Mesenchymal stem cell (in vitro differentiated cells and primary cell): ENCODE data around the gene PRKG2.

ENCODE experiments used
- DNase-seq: peaks from one replicate; pipeline ENCODE4 v3.0.0-alpha.2; 2013
- H2AFZ ChIP-seq: one replicate; pipeline ENCODE4 v1.6.1; 2013; ENCODE audit warnings: low read depth, mild to moderate bottlenecking, control low read depth, inconsistent platforms, low read length, moderate library complexity
- H2AK5ac ChIP-seq: 2 replicates; pipeline ENCODE4 v1.6.1; 2013; ENCODE audit warnings: low read length, moderate library complexity, mild to moderate bottlenecking, inconsistent platforms; ENCODE audit not compliant: severe bottlenecking
- H2BK120ac ChIP-seq: one replicate; pipeline ENCODE4 v1.6.1; 2013; ENCODE audit warnings: low read depth, mild to moderate bottlenecking, inconsistent platforms, low read length, moderate library complexity
- H2BK12ac ChIP-seq, 2 experiments: one replicate each; pipeline ENCODE4 v1.6.1; 2013; ENCODE audit warnings: inconsistent platforms in 2 of 2, low read length in 2 of 2, mild to moderate bottlenecking in 2 of 2, moderate library complexity in 2 of 2, control low read depth in 1 of 2
- H2BK15ac ChIP-seq: one replicate; pipeline ENCODE4 v1.6.1; 2013; ENCODE audit warnings: mild to moderate bottlenecking, low read depth, inconsistent platforms; ENCODE audit not compliant: poor library complexity, severe bottlenecking
- H2BK5ac ChIP-seq: 2 replicates; pipeline ENCODE4 v1.6.1; 2013; ENCODE audit warnings: low read depth, mild to moderate bottlenecking, low read length, control low read depth, inconsistent platforms; ENCODE audit not compliant: poor library complexity, severe bottlenecking
- H3K14ac ChIP-seq, 2 experiments: one replicate each; pipeline ENCODE4 v1.6.1; 2013; ENCODE audit warnings: inconsistent platforms in 2 of 2, low read length in 2 of 2, control low read depth in 1 of 2, mild to moderate bottlenecking in 1 of 2, moderate library complexity in 1 of 2
- H3K18ac ChIP-seq, 2 experiments: one replicate each; pipeline ENCODE4 v1.6.1; 2013; ENCODE audit warnings: inconsistent platforms in 2 of 2, low read length in 2 of 2, control low read depth in 1 of 2, low read depth in 1 of 2, mild to moderate bottlenecking in 1 of 2
- H3K23ac ChIP-seq, 2 experiments: one replicate each; pipeline ENCODE4 v1.6.1; 2013; ENCODE audit warnings: inconsistent platforms in 2 of 2, low read length in 2 of 2, mild to moderate bottlenecking in 2 of 2, moderate library complexity in 2 of 2, control low read depth in 1 of 2
- H3K27ac ChIP-seq: 2 replicates; pipeline ENCODE4 v1.5.1; 2013; ENCODE audit warnings: mild to moderate bottlenecking, moderate library complexity, low read length, control low read depth, inconsistent platforms; ENCODE audit not compliant: poor library complexity, severe bottlenecking
- H3K27me3 ChIP-seq, 2 experiments: 2 replicates each; pipeline versions ENCODE4 v1.6.1 to v1.7.0; 2013; ENCODE audit warnings: low read length in 2 of 2, mild to moderate bottlenecking in 2 of 2, moderate library complexity in 2 of 2, control low read depth in 1 of 2, inconsistent platforms in 1 of 2; ENCODE audit not compliant: control insufficient read depth in 1 of 2, insufficient read depth in 1 of 2
- H3K36me3 ChIP-seq, 2 experiments: 2 replicates each; pipeline versions ENCODE4 v1.6.1 to v1.7.0; 2013; ENCODE audit warnings: low read length in 2 of 2, control low read depth in 1 of 2, inconsistent platforms in 1 of 2, low read depth in 1 of 2, mild to moderate bottlenecking in 1 of 2; ENCODE audit not compliant: insufficient read depth in 2 of 2, control insufficient read depth in 1 of 2
- H3K4ac ChIP-seq, 2 experiments: one replicate each; pipeline ENCODE4 v1.6.1; 2013; ENCODE audit warnings: inconsistent platforms in 2 of 2, low read length in 2 of 2, mild to moderate bottlenecking in 2 of 2, moderate library complexity in 2 of 2, control low read depth in 1 of 2, low read depth in 1 of 2
- H3K4me1 ChIP-seq: 2 replicates; pipeline ENCODE4 v1.6.1; 2013; ENCODE audit warnings: low read depth, low read length, control low read depth; ENCODE audit not compliant: control insufficient read depth, insufficient read depth
- H3K4me2 ChIP-seq: 2 replicates; pipeline ENCODE4 v1.6.1; 2013; ENCODE audit warnings: low read length, mild to moderate bottlenecking, inconsistent platforms; ENCODE audit not compliant: poor library complexity, severe bottlenecking
- H3K4me3 ChIP-seq, 2 experiments: 2 replicates each; pipeline versions ENCODE4 v1.5.1 to v1.7.0; 2013; ENCODE audit warnings: low read length in 2 of 2, mild to moderate bottlenecking in 2 of 2, control low read depth in 1 of 2, low read depth in 1 of 2; ENCODE audit not compliant: insufficient read depth in 1 of 2
- H3K79me1 ChIP-seq: replicated peaks from 2 replicates; pipeline ENCODE4 v1.6.1; 2013; ENCODE audit warnings: mild to moderate bottlenecking, control low read depth, low read length, inconsistent platforms; ENCODE audit not compliant: poor library complexity, severe bottlenecking
- H3K9ac ChIP-seq: 2 replicates; pipeline ENCODE4 v1.7.0; 2013; ENCODE audit warnings: mild to moderate bottlenecking, low read length, moderate library complexity
- H3K9me3 ChIP-seq: 2 replicates; pipeline ENCODE4 v1.7.0; 2013; ENCODE audit warnings: mild to moderate bottlenecking, low read length; ENCODE audit not compliant: control insufficient read depth
- H4K8ac ChIP-seq: one replicate; pipeline ENCODE4 v1.6.1; 2013; ENCODE audit warnings: inconsistent platforms, mild to moderate bottlenecking, low read length, moderate library complexity
- H4K91ac ChIP-seq: one replicate; pipeline ENCODE4 v1.6.1; 2013; ENCODE audit warnings: mild to moderate bottlenecking, low read length, inconsistent platforms
- WGBS: methylation state at CpG from one replicate; pipeline ENCODE4 v1.1.7; 2013; ENCODE audit warnings: mixed read lengths; 5-methylcytosine and 5-hydroxymethylcytosine counted together

Gene PRKG2

DNA sequence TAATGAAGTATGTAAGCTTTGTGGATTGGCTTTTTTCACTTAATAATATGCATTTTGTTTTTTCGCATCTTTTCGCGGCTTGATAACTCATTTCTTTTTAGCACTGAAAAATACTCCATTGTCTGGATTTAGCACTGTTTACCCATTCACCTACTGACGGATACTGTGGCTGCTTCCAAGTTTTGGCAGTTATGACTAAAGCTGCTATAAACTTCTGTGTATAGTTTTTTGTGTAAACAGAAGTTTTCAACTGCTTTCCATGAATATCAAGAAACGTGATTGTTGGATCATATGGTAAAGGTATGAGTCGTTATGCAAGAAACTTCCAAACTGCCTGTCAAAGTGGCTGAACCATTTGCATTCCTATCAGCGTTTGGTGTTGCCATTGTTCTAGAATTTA, 96.9 kb downstream of the PRKG2 start:
- Histone ChIP-seq H2BK5ac (no peak overlapping the region), H3K4me2 (no peak overlapping the region), H3K36me3 (peaks cover 0 to 24% of the 10 kb centered on the region in 2 experiments), H2AK5ac (no peak overlapping the region), H2BK120ac (no peak overlapping the region), H3K9me3 (no peaks in the 10 kb centered on the region), H2BK15ac (no peak overlapping the region), H3K23ac (no peak overlapping the region), H2BK12ac (no peak overlapping the region), H3K27ac (no peak overlapping the region), H3K27me3 (no peaks in the 10 kb centered on the region), H2AFZ (no peak overlapping the region), H3K9ac (no peak overlapping the region), H4K91ac (no peak overlapping the region), H3K79me1 (no peaks in the 10 kb centered on the region), H3K14ac (no peak overlapping the region), H3K18ac (no peak overlapping the region), H3K4ac (no peak overlapping the region), H3K4me1 (no peaks in the 10 kb centered on the region), H3K4me3 (no peak overlapping the region), H4K8ac (no peak overlapping the region)
- DNase-seq = no peak
- 81% methylated on average over 7 of the region's 7 CpGs for WGBS

GRCh38 chr4:81116566-81116965, 98.5 kb downstream of the PRKG2 start:
- Histone ChIP-seq H2BK120ac (no peak overlapping the region), H3K14ac (no peak overlapping the region), H3K4ac (no peak overlapping the region), H2BK15ac (no peak overlapping the region), H3K23ac (no peak overlapping the region), H3K4me2 (no peak overlapping the region), H3K9ac (no peak overlapping the region), H4K91ac (no peak overlapping the region), H2BK12ac (no peak overlapping the region), H3K36me3 (peaks cover 0 to 17% of the 10 kb centered on the region in 2 experiments), H2AFZ (no peak overlapping the region), H3K4me3 (no peak overlapping the region), H3K79me1 (no peaks in the 10 kb centered on the region), H2BK5ac (no peak overlapping the region), H3K9me3 (no peaks in the 10 kb centered on the region), H3K27me3 (no peaks in the 10 kb centered on the region), H2AK5ac (no peak overlapping the region), H3K27ac (no peak overlapping the region), H3K4me1 (no peaks in the 10 kb centered on the region), H3K18ac (no peak overlapping the region), H4K8ac (no peak overlapping the region)
- DNase-seq = no peak
- WGBS = 75% methylated on average over 1 of the region's 1 CpG

DNA sequence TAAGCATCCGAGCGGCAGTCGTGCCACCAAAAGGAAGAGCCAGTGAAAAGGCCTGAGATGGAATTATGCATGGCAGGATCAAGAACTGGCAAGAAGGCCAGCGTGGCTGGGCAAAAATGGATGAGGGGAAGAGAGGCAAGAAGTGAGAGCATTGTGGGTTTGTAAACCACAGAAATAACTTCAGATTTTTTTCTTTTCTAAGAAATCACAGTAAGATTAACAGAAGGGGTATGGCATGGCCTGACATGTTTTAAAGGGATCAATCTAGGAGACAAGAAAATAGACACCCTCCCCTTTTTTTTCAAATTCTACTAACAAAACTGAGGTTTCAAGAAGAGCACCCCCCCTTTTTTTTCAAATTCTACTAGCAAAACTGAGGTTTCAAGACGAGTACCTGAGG, 102.0 kb downstream of the PRKG2 start:
- H3K79me1 ChIP-seq = no peaks in the 10 kb centered on the region
- DNase-seq = no peak
- H2BK15ac ChIP-seq = no peak overlapping the region
- no peak overlapping the region for H2AK5ac ChIP-seq
- no peak overlapping the region for H2AFZ ChIP-seq
- no peak overlapping the region for H3K9ac ChIP-seq
- 95% methylated on average over 4 of the region's 5 CpGs for WGBS
- H3K27me3 ChIP-seq = no peaks in the 10 kb centered on the region
- H3K14ac ChIP-seq = no peak overlapping the region
- H3K9me3 ChIP-seq = no peaks in the 10 kb centered on the region
- no peak overlapping the region for H2BK120ac ChIP-seq
- H3K4me2 ChIP-seq = no peak overlapping the region
- H3K27ac ChIP-seq = no peak overlapping the region
- no peak overlapping the region for H2BK5ac ChIP-seq
- H4K91ac ChIP-seq = no peak overlapping the region
- no peak overlapping the region for H3K4me3 ChIP-seq
- H3K36me3 ChIP-seq = peaks cover 0 to 23% of the 10 kb centered on the region in 2 experiments
- H4K8ac ChIP-seq = no peak overlapping the region
- H3K4me1 ChIP-seq = no peaks in the 10 kb centered on the region
- H3K4ac ChIP-seq = no peak overlapping the region
- no peak overlapping the region for H2BK12ac ChIP-seq
- no peak overlapping the region for H3K23ac ChIP-seq
- no peak overlapping the region for H3K18ac ChIP-seq

DNA sequence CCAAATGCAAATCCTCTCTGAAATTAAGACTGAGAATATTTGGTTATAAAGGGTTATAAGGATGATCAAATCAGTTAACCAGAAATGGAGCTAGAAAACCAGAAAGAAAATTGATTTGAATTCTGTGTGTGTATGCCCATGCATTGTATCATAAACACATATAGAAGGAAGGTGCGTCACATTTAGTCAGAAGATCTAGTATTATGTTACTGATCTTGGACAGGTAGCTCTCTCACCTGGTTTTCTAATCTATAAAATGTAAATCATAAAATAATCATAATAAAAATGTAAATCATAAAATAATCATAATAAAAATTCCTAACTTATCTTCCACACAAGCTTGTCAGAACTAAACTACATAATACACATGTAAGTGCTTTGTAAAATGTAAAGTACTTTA, 105.7 kb downstream of the PRKG2 start:
- WGBS = no CpG with 5 or more reads among the region's 1 CpG
- H3K4me2 ChIP-seq = no peak overlapping the region

More for the DNA sequence above, 105.7 kb downstream of the PRKG2 start:
- Histone ChIP-seq H3K18ac (no peak overlapping the region), H4K8ac (no peak overlapping the region), H3K4me1 (no peaks in the 10 kb centered on the region), H3K79me1 (no peaks in the 10 kb centered on the region), H2AK5ac (no peak overlapping the region), H2AFZ (no peak overlapping the region), H3K23ac (no peak overlapping the region), H2BK5ac (no peak overlapping the region), H3K9ac (no peak overlapping the region), H4K91ac (no peak overlapping the region), H3K27me3 (no peaks in the 10 kb centered on the region), H3K9me3 (no peaks in the 10 kb centered on the region), H2BK12ac (no peak overlapping the region), H2BK120ac (no peak overlapping the region), H3K14ac (no peak overlapping the region), H3K4me3 (no peak overlapping the region), H3K36me3 (peaks cover 0 to 47% of the 10 kb centered on the region in 2 experiments), H2BK15ac (no peak overlapping the region), H3K27ac (no peak overlapping the region), H3K4ac (no peak overlapping the region)
- DNase-seq = no peak
